ENCODE data around the gene LRRC59.

DNA sequence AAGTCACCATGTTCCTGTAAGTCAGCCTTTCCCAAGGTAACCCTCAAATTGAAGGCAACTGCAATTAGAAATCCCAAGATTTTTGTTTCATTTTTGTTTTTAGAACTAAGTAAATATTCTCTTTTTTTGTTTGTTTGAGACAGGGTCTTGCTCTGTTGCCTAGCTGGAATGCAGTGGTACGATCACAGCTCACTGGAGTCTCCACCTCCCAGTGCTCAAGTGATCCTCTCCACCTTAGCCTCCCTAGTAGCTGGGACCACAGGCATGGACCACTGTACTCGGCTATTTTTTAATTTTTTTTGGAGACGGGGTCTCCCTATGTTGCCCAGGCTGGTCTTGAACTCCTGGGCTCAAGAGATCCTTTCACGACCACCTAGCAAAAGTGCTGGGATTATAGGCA is 10.6 kb upstream of the LRRC59 start:
- TF ChIP-seq, protein P1, sequence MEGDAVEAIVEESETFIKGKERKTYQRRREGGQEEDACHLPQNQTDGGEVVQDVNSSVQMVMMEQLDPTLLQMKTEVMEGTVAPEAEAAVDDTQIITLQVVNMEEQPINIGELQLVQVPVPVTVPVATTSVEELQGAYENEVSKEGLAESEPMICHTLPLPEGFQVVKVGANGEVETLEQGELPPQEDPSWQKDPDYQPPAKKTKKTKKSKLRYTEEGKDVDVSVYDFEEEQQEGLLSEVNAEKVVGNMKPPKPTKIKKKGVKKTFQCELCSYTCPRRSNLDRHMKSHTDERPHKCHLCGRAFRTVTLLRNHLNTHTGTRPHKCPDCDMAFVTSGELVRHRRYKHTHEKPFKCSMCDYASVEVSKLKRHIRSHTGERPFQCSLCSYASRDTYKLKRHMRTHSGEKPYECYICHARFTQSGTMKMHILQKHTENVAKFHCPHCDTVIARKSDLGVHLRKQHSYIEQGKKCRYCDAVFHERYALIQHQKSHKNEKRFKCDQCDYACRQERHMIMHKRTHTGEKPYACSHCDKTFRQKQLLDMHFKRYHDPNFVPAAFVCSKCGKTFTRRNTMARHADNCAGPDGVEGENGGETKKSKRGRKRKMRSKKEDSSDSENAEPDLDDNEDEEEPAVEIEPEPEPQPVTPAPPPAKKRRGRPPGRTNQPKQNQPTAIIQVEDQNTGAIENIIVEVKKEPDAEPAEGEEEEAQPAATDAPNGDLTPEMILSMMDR (IDR thresholded peaks at IDR 0.05; ENCODE audit: low read length): no peak
- TF ChIP-seq EZH2 (optimal IDR thresholded peaks at IDR 0.05; ENCODE audit: low read depth, low read length): no peak
- TF ChIP-seq EZH2phosphoT487 (IDR thresholded peaks at IDR 0.05; ENCODE audit: low read length): no peak
